ELF-1 (cell line): ENCODE results near the gene CDC14B.

ENCODE experiments used
- DNase-seq: peaks from one replicate; pipeline ENCODE4 v3.0.0-alpha.2; 2016; ENCODE audit warnings: low read depth, low spot score

CDC14B gene

GRCh38 chr9:96485280-96485679 is 134.4 kb downstream of the CDC14B start:
- DNase-seq = no peak

- DNase-seq = no peak
These were observed 135.1 kb downstream of the CDC14B start for GRCh38 chr9:96484521-96484931.

- DNase-seq = no peak
These were observed 135.8 kb downstream of the CDC14B start for GRCh38 chr9:96483733-96484390.

GRCh38 chr9:96483197-96483596 is 136.4 kb downstream of the CDC14B start:
- DNase-seq = no peak

- DNase-seq = no peak
These were observed 137.2 kb downstream of the CDC14B start for GRCh38 chr9:96482476-96482875.

- no peak for DNase-seq
These were observed 138.9 kb downstream of the CDC14B start for GRCh38 chr9:96480736-96481135.

GRCh38 chr9:96478829-96479371 is 140.7 kb downstream of the CDC14B start:
- DNase-seq = no peak

- no peak for DNase-seq
These were observed 143.1 kb downstream of the CDC14B start for GRCh38 chr9:96476591-96476990.

GRCh38 chr9:96476013-96476412 is 143.6 kb downstream of the CDC14B start:
- no peak for DNase-seq

GRCh38 chr9:96467784-96468183 is 151.9 kb downstream of the CDC14B start:
- no peak for DNase-seq

- DNase-seq = no peak
These were observed 155.2 kb downstream of the CDC14B start for GRCh38 chr9:96464426-96464825.

- no peak for DNase-seq
These were observed 157.1 kb downstream of the CDC14B start for GRCh38 chr9:96462541-96462940.

- no peak for DNase-seq
These were observed 158.3 kb downstream of the CDC14B start for GRCh38 chr9:96461336-96461735.

- no peak for DNase-seq
These were observed 158.8 kb downstream of the CDC14B start for GRCh38 chr9:96460882-96461281.

GRCh38 chr9:96460470-96460869 is 159.2 kb downstream of the CDC14B start:
- DNase-seq = no peak

GRCh38 chr9:96459268-96460007 is 160.2 kb downstream of the CDC14B start:
- DNase-seq = no peak

- no peak for DNase-seq
These were observed 161.4 kb downstream of the CDC14B start for GRCh38 chr9:96458226-96458625.

GRCh38 chr9:96457266-96457665 is 162.4 kb downstream of the CDC14B start:
- DNase-seq = no peak

GRCh38 chr9:96453625-96454024 is 166.0 kb downstream of the CDC14B start:
- DNase-seq = no peak

- peak; percentile 52 for DNase-seq
These were observed 168.8 kb downstream of the CDC14B start for GRCh38 chr9:96450613-96451528.
